Stimulated activated effector memory CD8-positive, alpha-beta T cell treated with anti-CD3 and anti-CD28 coated beads, Interleukin-12 subunit alpha, Interleukin-12 subunit beta, amount 100 ng/mL, for 72 hours (primary cell): ENCODE measurements around the gene RDH12.
A peak's percentile ranks its signal among the peaks of the same experiment; 100 is the strongest.

Experiments
- ATAC-seq: fragments of 150-1000 bp; cut with Tn5 transposase; 2 replicates; pipeline ENCODE4 v1.10.0; 2021
- DNase-seq, 2 donors: peaks; one replicate each; pipeline ENCODE4 v3.0.0; 2021 to 2022; ENCODE audit warnings: low spot score in 2 of 2
- H3K27ac Mint-ChIP-seq: one replicate; pipeline ENCODE4 v1.8.0; 2022; ENCODE audit warnings: mild to moderate bottlenecking, mixed read lengths
- H3K36me3 Mint-ChIP-seq: one replicate; pipeline ENCODE4 v1.8.0; 2022; ENCODE audit warnings: mild to moderate bottlenecking, mixed read lengths
- H3K4me1 Mint-ChIP-seq: one replicate; pipeline ENCODE4 v1.8.0; 2022; ENCODE audit warnings: mixed read lengths
- H3K4me3 Mint-ChIP-seq: one replicate; pipeline ENCODE4 v1.8.0; 2022; ENCODE audit warnings: mild to moderate bottlenecking, mixed read lengths
- H3K9me3 Mint-ChIP-seq: one replicate; pipeline ENCODE4 v1.8.0; 2022; ENCODE audit warnings: mixed read lengths

Gene RDH12

DNA sequence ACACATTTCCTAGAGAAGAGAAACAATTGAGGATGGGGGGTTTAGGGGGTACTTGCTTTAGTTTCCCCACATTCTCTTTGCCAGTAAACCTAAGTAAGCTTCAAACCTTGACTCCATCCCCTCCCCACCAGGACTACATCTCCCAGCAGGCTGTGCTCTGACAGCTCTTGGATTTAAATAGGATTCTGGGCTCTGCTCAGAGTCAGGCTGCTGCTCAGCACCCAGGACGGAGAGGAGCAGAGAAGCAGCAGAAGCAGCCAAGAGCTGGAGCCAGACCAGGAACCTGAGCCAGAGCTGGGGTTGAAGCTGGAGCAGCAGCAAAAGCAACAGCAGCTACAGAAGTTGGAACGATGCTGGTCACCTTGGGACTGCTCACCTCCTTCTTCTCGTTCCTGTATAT, 20.6 kb downstream of the RDH12 start:
- Mint-ChIP-seq H3K27ac (no peak overlapping the region), H3K4me3 (no peak overlapping the region), H3K36me3 (no peaks in the 10 kb centered on the region), H3K4me1 (peaks cover 7% of the 10 kb centered on the region), H3K9me3 (no peaks in the 10 kb centered on the region)
- no peak for DNase-seq
- no peak for ATAC-seq

DNA sequence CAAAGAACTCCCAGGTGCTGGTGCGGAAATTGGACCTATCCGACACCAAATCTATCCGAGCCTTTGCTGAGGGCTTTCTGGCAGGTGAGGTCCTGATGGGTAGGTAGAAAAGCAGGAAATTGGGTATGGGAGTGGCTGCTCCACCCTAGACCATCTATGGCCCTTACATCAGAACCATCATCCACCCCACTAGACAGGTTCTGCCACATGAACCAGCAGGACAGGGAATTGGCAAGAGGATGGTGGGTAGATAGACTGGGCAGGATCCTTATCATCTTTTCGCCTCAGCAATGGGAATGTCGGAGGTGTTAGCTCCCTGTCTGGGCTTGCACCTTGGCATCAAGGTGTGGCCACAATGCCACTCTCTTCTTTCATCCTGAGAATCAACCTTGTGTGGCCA, 23.5 kb downstream of the RDH12 start:
- H3K9me3 Mint-ChIP-seq: no peaks in the 10 kb centered on the region
- ATAC-seq: no peak
- peaks cover 7% of the 10 kb centered on the region for H3K4me1 Mint-ChIP-seq
- H3K4me3 Mint-ChIP-seq: no peak overlapping the region
- no peak for DNase-seq
- no peak overlapping the region for H3K27ac Mint-ChIP-seq
- no peaks in the 10 kb centered on the region for H3K36me3 Mint-ChIP-seq

DNA sequence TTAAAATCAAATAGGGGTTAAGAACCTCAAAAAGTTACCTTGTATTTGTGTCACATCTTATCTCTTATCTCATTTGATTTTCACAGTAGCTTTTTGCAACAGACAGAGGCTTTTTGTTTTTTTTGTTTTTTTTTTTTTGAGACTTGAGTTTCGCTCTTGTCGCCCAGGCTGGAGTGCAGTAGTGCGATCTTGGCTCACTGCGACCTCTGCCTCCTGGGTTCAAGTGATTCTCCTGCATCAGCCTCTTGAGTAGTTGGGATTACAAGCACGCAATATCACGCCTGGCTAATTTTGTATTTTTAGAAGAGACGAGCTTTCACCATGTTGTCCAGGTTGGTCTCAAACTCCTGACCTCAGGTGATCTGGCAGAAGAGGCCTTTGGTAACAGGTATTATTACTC, 25.7 kb downstream of the RDH12 start:
- H3K4me1 Mint-ChIP-seq: peaks cover 5% of the 10 kb centered on the region
- no peak overlapping the region for H3K27ac Mint-ChIP-seq
- no peak overlapping the region for H3K4me3 Mint-ChIP-seq
- ATAC-seq (no peak), DNase-seq (no peak)
- no peaks in the 10 kb centered on the region for H3K36me3 Mint-ChIP-seq
- H3K9me3 Mint-ChIP-seq: no peaks in the 10 kb centered on the region

DNA sequence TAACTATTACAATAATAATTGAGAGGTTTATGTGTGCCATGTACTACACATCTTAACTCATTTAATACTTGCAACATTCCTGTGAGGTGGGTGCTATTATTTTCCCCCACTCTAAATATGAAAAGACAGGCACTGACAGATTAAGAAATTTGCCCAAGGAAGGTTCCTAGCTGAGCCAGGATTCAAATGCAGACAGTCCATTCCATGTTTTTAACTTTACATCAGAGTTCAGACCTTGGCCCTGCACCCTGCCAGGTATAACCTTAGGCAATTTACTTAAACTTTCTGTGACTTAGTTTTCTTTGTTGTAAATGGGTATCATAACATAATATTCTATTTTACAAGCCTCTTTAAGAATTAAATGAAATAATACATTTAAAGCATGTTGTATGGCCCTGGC, 26.6 kb downstream of the RDH12 start:
- Mint-ChIP-seq H3K4me1 (no peaks in the 10 kb centered on the region), H3K27ac (no peak overlapping the region), H3K4me3 (no peak overlapping the region), H3K36me3 (no peaks in the 10 kb centered on the region), H3K9me3 (no peaks in the 10 kb centered on the region)
- no peak for ATAC-seq
- DNase-seq: no peak

DNA sequence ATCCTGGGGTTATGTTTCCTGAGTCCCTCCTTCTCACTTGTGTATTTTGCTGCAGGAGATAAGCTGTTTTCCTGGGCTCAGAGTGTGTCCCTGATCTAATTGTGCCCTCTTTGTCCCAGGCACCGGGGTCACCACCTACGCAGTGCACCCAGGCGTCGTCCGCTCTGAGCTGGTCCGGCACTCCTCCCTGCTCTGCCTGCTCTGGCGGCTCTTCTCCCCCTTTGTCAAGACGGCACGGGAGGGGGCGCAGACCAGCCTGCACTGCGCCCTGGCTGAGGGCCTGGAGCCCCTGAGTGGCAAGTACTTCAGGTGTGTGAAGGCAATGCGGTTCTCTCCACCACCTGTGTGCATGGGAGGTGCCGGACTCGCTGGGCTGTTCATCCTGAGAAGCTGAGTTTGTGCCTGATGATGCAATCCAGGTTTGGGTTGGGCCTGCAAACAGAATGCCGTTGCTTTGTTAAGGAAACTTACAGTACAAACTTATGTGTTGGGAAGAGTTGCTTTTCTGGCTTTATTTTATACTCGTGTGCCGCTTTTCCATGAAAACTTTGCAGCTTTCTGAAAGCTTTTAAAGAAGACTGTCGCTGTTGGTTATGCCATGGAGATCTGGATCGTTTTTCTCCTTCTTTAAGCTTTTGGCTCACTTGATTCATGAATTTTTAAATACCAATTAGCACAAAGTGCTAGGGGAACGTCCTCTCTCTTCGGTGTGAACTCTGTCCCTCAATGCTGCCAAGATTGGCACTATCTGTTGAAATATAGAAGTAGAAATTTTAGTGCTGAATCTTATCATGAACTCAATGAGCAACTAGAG, 27.6 kb downstream of the RDH12 start:
- Mint-ChIP-seq H3K4me3 (no peak overlapping the region), H3K4me1 (no peaks in the 10 kb centered on the region), H3K36me3 (no peaks in the 10 kb centered on the region), H3K9me3 (no peaks in the 10 kb centered on the region), H3K27ac (no peak overlapping the region)
- DNase-seq: no peak
- no peak for ATAC-seq

DNA sequence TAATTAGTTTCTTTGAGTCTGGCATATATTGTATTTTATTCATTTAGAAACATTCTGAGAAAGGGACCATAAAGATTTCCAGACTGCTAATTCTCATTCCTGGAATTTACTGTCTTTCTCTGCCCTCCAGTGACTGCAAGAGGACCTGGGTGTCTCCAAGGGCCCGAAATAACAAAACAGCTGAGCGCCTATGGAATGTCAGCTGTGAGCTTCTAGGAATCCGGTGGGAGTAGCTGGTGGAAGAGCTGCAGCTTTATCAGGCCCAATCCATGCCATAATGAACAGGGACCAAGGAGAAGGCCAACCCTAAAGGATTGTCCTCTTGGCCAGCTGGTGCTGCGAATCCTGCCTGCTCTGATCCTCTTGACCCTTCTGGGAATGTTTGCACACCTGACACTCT, 31.9 kb downstream of the RDH12 start:
- DNase-seq (no peak), ATAC-seq (no peak)
- H3K9me3 Mint-ChIP-seq: no peaks in the 10 kb centered on the region
- H3K36me3 Mint-ChIP-seq: no peaks in the 10 kb centered on the region
- H3K4me1 Mint-ChIP-seq: no peaks in the 10 kb centered on the region
- H3K27ac Mint-ChIP-seq: no peak overlapping the region
- no peak overlapping the region for H3K4me3 Mint-ChIP-seq

DNA sequence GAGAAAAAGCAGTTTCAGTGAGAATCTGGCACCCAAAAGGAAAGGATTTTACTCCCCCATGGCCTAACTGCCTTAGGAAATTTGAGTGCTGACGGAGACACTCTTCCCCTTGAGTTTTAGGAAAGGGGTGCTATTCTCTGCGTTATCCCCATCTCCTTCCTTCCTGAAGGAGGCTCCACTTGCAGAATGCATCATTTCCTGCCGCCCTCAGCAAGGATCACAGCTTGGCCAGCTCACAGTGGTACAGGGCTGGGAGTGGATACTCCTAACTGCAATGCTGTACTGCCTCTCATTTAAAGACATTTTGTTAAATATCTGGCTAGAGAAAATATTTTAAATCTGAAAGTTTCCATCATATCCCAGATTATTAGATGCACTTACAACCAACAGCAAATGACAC, 33.0 kb downstream of the RDH12 start:
- DNase-seq (no peak), ATAC-seq (no peak)
- Mint-ChIP-seq H3K9me3 (no peaks in the 10 kb centered on the region), H3K4me1 (no peaks in the 10 kb centered on the region), H3K4me3 (no peak overlapping the region), H3K36me3 (no peaks in the 10 kb centered on the region), H3K27ac (no peak overlapping the region)

DNA sequence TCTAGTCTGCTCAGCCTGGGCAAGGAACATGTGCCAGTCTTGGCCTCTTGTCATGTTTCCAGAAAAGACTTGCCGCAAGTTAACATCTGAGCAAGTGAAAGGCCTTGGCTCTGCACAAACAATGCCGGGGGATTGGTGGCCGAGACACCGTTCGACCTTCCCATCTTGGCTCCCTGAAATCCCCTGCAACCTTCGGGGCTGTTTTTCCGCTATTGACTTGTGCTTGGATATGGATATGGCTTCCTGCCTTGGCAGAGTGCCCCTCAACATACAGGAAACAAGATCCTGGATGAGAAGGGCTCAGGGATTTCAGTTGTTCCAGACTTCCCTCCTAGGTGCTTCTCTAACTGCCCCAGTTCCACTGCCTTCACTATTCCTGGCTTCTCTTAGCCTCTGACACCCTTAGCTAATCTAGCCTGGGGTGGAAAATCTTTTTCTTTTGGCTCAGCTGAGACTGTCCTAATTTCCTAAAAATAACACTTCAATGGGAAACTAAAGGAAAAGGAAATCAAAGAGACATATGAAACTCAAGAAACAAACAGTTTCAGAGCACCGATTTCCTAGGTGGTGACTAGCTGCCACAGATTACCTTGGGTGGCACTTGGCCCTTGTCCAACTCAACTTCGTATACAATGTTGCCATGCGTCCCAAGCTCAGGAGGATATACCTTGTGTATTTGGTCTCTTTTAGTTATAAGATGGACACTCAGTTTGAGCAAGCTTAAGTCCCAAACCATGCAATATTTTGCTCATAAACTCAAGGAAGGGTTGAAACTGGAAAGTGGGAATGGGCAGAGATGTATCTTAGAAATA, 33.9 kb downstream of the RDH12 start:
- DNase-seq (no peak), ATAC-seq (no peak)
- Mint-ChIP-seq H3K27ac (no peak overlapping the region), H3K9me3 (no peaks in the 10 kb centered on the region), H3K4me3 (no peak overlapping the region), H3K36me3 (no peaks in the 10 kb centered on the region), H3K4me1 (no peaks in the 10 kb centered on the region)

DNA sequence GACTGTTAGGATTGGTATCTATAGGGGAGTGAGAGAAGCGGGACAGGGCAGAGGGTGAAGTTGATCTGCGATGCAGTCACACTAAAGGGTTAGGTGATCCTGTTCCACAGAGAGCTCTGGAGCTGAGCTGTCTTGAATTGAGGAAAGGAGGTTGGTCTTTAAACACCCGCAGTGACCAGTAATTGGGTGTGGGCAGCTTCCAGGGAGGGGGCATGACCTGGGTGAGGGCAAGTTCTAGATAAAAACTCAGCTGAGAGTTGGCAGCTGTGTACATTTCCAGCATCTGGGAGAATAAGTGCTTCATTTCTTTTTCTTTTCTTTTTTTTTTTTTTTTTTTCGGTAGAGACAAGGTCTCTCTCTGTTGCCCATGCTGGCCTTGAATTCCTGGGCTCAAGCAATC, 35.1 kb downstream of the RDH12 start:
- no peak for ATAC-seq

DNA sequence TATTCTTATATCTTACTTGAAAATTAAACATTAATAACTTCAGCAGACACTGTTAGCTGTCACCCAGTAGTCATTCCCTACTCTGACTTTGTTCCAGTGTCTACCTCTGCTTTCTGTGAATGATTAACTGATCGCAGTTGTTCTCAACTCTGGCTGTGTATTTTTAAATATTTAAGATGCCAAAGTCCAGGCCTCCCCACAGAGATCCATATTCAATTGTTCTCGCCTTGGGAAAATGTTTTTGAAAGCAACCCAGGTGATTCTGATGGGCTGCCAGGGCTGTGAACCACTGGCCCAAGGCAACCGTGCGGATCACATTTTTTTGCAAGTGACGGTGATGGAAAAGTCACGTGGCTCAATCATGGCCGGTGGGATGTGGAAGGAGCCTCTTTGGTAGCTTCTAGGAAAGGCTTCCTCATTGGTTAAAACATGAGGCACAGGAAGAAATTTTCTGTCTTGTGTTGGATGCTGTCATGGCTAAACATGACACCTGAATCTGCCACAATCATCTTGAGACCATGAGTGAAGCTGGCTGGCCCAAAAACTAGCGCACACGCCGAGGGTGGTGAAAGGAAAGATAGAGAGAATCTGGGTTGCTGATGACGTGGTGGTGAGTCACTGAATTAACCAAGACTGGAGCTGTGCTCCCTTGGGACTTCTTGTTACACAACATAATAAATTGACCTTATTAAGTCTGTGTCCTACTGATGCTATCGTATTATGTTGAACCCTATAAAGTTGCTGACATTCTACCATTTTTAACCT, 37.2 kb downstream of the RDH12 start:
- no peaks in the 10 kb centered on the region for H3K9me3 Mint-ChIP-seq
- H3K36me3 Mint-ChIP-seq: no peaks in the 10 kb centered on the region
- DNase-seq (no peak), ATAC-seq (peak; percentile 88)
- H3K4me3 Mint-ChIP-seq: no peak overlapping the region
- no peak overlapping the region for H3K27ac Mint-ChIP-seq
- H3K4me1 Mint-ChIP-seq: no peaks in the 10 kb centered on the region

More for the DNA sequence above, 35.1 kb downstream of the RDH12 start:
- no peak for DNase-seq
- Mint-ChIP-seq H3K4me3 (no peak overlapping the region), H3K9me3 (no peaks in the 10 kb centered on the region), H3K36me3 (no peaks in the 10 kb centered on the region), H3K4me1 (no peaks in the 10 kb centered on the region), H3K27ac (no peak overlapping the region)

DNA sequence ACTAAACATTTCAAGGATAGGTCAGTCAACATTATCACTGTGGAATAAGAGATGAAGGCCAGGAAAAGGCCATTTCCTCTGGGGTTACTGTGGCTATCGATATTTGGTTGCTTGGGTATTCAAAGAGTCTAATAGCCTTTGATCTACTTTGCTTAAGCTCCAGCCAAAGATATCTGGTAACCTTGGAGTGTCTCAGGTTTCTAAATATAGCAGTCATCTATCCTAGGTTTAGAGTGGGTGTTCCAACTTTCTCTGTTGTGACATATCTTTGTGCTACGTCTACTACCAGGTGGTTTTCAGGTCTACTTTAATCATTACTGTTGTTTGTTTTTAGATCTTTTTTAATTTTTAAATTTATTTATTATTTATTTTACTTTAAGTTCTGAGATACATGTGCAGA, 42.4 kb downstream of the RDH12 start:
- H3K4me3 Mint-ChIP-seq: no peak overlapping the region
- H3K4me1 Mint-ChIP-seq: peaks cover 9% of the 10 kb centered on the region
- DNase-seq (no peak), ATAC-seq (no peak)
- H3K9me3 Mint-ChIP-seq: no peaks in the 10 kb centered on the region
- H3K36me3 Mint-ChIP-seq: peaks cover 5% of the 10 kb centered on the region
- H3K27ac Mint-ChIP-seq: no peak overlapping the region

DNA sequence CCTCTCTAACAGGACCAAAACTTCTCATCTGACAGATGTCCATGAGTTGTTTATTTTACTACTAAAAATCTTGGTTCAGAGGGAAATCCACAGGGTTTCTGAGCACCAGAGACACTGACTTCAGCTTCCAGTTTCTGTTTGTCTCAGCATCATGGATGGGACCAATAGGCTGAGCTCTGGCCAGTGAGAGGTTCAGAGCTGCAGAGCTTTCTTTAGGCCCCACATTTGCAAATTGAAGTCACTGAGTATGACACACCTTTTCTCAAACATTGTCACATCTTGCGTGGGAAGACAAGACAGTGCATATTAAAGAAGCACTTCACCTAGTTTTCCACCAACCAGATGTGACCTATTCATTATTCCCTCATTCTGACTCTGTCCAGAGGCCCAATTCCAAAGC, 45.2 kb downstream of the RDH12 start:
- peak overlapping the region; percentile 8 for H3K27ac Mint-ChIP-seq
- DNase-seq (no peak), ATAC-seq (peak; percentile 97)
- peaks cover 9% of the 10 kb centered on the region for H3K4me1 Mint-ChIP-seq
- no peak overlapping the region for H3K4me3 Mint-ChIP-seq
- H3K9me3 Mint-ChIP-seq: no peaks in the 10 kb centered on the region
- H3K36me3 Mint-ChIP-seq: peaks cover 34% of the 10 kb centered on the region

DNA sequence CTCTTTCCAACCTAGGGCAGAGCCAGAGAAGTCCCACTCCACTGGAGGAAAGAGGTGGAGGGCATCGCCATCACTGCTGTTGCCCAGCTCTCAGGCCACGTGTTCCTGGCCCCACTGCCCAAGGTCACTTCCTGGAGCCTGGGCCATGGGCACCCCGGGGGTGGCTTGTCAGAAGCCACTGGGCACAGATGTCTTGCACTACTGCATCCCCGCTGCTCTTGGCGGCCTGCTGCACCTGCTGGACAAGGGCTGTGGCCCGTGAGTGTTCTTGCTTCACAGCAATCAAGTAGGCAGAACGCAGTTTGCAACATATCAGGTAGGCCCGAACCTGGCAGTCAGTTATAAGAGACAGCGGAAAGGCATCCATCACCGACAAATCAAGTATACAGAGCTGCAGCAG, 46.6 kb downstream of the RDH12 start:
- H3K36me3 Mint-ChIP-seq: peaks cover 48% of the 10 kb centered on the region

DNA sequence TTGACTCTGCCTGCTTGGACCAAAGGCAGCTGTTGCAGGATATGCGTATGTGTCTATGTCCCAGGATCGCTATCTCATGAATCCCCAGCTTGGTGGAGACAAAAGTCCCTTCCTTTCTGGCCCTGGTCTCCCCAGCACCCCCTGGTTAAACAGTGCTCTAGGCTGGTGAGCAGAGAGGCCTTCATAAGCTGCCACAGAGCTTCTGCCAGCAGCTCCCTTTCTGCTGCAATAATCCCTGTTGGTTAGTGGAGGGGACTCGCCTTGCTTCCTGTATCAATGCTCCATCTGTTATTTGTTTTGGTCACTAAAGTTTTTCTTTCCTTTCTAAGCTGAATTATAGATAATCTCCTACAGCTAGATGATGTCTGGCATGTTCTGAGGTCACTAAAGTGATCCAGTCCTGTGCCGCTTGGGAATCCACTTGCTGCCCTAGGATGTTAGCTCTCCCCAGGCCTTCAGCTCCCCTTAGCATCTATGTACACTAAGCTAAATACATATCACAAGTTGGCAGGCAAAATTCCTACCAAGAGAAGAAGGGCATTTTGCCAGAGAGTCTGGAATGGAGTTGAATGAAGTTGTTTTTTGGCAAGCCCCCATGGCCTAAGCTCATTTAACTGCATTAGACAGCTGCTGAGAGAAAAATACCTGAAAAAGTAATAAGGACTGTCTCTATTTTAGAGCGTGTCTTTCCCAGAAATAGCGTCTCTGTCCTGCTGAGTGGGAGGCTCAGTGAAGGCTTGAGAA, 47.8 kb downstream of the RDH12 start:
- H3K4me1 Mint-ChIP-seq: peaks cover 9% of the 10 kb centered on the region
- H3K27ac Mint-ChIP-seq: no peak overlapping the region
- no peaks in the 10 kb centered on the region for H3K9me3 Mint-ChIP-seq
- DNase-seq (no peak), ATAC-seq (no peak)
- H3K4me3 Mint-ChIP-seq: no peak overlapping the region
- peaks cover 57% of the 10 kb centered on the region for H3K36me3 Mint-ChIP-seq

More for the DNA sequence above, 46.6 kb downstream of the RDH12 start:
- no peak overlapping the region for H3K27ac Mint-ChIP-seq
- no peak for ATAC-seq
- H3K4me1 Mint-ChIP-seq: peaks cover 9% of the 10 kb centered on the region
- no peak for DNase-seq
- no peak overlapping the region for H3K4me3 Mint-ChIP-seq
- H3K9me3 Mint-ChIP-seq: no peaks in the 10 kb centered on the region

DNA sequence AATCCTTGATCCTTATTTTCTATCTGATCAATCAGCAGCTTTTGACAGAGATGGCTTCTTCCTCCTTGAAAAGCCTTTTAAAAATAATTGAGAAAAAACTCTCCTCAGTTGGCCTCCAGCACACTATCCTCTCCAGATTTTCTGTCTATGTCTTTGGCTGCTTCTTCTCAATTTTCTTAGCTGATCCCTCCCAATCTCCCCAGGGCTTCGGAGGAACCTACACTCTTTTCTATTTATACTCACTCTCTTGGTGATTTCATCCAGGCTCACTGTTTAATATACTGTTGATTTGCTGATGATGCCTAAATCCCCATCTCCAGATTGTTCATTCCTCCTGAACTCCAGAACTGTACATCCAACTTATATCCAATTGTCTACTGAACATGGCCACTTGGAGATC, 54.8 kb downstream of the RDH12 start:
- Mint-ChIP-seq H3K36me3 (peaks cover 56% of the 10 kb centered on the region), H3K4me1 (no peaks in the 10 kb centered on the region), H3K4me3 (no peak overlapping the region), H3K27ac (no peak overlapping the region), H3K9me3 (no peaks in the 10 kb centered on the region)
- DNase-seq (no peak), ATAC-seq (no peak)
